ENCODE results near the gene RND1. TPM values are rescaled to one million over a fixed set of nuclear protein-coding genes. Genes with fewer than 3 reads are reported as not detected.

Gene RND1
- total RNA-seq, 2 experiments from 2014 or later: 7.3 to 13.9 TPM

DNA sequence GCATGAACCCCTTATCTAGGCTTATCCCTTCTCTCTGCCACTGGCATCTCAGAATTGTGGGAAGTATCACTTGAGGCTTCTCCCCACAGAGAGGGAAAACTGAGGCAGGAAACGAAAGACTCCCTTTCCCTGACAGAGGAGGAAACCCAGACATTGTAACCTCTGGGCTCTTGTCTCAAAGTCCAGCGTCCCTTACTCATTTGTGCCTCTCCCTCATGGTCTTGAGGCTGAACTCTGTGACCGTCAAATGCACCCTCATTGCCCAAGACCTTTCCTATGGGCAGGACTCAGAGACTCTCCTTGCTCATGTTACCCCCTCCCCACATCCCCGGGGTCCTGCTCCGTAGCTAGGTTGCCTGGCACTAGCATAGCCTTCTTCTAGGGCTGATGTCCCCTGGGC is 43.5 kb downstream of the RND1 start:
- intact Hi-C loops (cut with micrococcal nuclease; ENCODE audit: unreplicated experiment): no loop called here
- no peak overlapping the region for H3K4me2 ChIP-seq (ENCODE audit: low read length)
- no peaks in the 10 kb centered on the region for H3K79me2 ChIP-seq (ENCODE audit: insufficient read depth, low read depth, low read length)
- no TSS peak for BruUV-seq (replicated peaks)
- H3K4me3 ChIP-seq (ENCODE audit: low read depth, low read length, poor library complexity, severe bottlenecking): no peak overlapping the region
- TF ChIP-seq, protein P1, sequence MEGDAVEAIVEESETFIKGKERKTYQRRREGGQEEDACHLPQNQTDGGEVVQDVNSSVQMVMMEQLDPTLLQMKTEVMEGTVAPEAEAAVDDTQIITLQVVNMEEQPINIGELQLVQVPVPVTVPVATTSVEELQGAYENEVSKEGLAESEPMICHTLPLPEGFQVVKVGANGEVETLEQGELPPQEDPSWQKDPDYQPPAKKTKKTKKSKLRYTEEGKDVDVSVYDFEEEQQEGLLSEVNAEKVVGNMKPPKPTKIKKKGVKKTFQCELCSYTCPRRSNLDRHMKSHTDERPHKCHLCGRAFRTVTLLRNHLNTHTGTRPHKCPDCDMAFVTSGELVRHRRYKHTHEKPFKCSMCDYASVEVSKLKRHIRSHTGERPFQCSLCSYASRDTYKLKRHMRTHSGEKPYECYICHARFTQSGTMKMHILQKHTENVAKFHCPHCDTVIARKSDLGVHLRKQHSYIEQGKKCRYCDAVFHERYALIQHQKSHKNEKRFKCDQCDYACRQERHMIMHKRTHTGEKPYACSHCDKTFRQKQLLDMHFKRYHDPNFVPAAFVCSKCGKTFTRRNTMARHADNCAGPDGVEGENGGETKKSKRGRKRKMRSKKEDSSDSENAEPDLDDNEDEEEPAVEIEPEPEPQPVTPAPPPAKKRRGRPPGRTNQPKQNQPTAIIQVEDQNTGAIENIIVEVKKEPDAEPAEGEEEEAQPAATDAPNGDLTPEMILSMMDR (conservative IDR thresholded peaks at IDR 0.05; ENCODE audit: low read length): no peak
- no peak for TF ChIP-seq EZH2phosphoT487 (IDR thresholded peaks at IDR 0.05; ENCODE audit: borderline replicate concordance, low read depth, low read length)
- DNase-seq (ENCODE audit: low spot score): no peak
- H3K36me3 ChIP-seq (ENCODE audit: insufficient read depth, low read length): no peaks in the 10 kb centered on the region
- H4K20me1 ChIP-seq (ENCODE audit: insufficient read depth, low read length): no peaks in the 10 kb centered on the region
- peaks cover 12% of the 10 kb centered on the region for H3K4me1 ChIP-seq (ENCODE audit: insufficient read depth, low read length, poor library complexity, severe bottlenecking)
- no peak overlapping the region for H3K27ac ChIP-seq (ENCODE audit: low read depth, low read length, poor library complexity, severe bottlenecking)
- H3K9me3 ChIP-seq (ENCODE audit: low read length): no peaks in the 10 kb centered on the region
- H2AFZ ChIP-seq (ENCODE audit: low read length): no peak overlapping the region
- ChIA-PET CTCF (ENCODE audit: unreplicated experiment) (no interaction called here), POLR2A (no interaction called here)
- H3K9me2 ChIP-seq (ENCODE audit: insufficient read depth, low read length): no peaks in the 10 kb centered on the region

DNA sequence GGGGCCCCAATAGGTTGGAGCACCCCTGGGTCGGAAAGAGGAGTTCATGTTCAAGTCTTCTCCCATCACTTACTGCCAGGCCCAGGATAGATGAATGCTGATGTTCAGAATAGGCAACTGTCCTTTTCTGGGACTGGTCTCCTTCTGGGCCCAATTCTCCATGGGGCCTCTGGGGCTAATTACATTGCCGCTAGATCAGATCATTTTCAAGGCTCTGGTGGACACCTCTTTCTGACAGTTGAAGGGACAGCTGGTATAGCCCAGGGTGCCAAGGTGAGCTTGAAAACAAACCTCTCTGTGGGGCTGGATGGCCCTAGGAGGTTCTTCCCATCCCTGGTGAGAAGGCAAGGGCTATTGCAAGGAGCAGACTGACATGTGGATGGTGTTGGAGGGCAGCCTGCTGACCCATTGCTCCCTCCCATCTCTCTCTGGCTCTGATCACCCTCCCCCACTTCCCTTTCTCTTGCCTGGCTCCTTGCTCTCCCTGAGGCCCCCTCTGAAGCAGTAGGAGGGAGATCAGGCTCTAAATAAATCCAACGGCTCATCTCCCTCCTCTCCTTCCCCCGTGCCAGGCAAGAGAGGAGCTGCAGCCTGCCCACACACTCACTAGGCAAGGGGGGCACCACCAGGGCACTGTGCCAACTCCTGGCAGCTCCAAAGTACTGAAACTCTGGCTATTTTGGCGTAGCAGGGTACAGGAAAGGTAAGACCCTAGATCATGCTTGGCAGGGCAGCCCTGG is 45.5 kb downstream of the RND1 start:
- POLR2A ChIA-PET: interaction anchor here (0.8 to 0.9 kb wide), 2 partner anchors 14 to 24 kb away, joined by 3 to 4 read pairs; no protein-coding TSS in a partner anchor
- no peak overlapping the region for H2AFZ ChIP-seq (ENCODE audit: low read length)
- no peaks in the 10 kb centered on the region for H3K79me2 ChIP-seq (ENCODE audit: insufficient read depth, low read depth, low read length)
- H3K27ac ChIP-seq (ENCODE audit: low read depth, low read length, poor library complexity, severe bottlenecking): no peak overlapping the region
- TF ChIP-seq, protein P1 (conservative IDR thresholded peaks at IDR 0.05; ENCODE audit: low read length): no peak
- no peak for TF ChIP-seq EZH2phosphoT487 (IDR thresholded peaks at IDR 0.05; ENCODE audit: borderline replicate concordance, low read depth, low read length)
- H3K4me3 ChIP-seq (ENCODE audit: low read depth, low read length, poor library complexity, severe bottlenecking): no peak overlapping the region
- no peaks in the 10 kb centered on the region for H3K36me3 ChIP-seq (ENCODE audit: insufficient read depth, low read length)
- peaks cover 19% of the 10 kb centered on the region for H3K4me1 ChIP-seq (ENCODE audit: insufficient read depth, low read length, poor library complexity, severe bottlenecking)
- CTCF ChIA-PET (ENCODE audit: unreplicated experiment): no interaction called here
- DNase-seq (ENCODE audit: low spot score): no peak
- intact Hi-C loops (cut with micrococcal nuclease; ENCODE audit: unreplicated experiment): no loop called here
- no peaks in the 10 kb centered on the region for H4K20me1 ChIP-seq (ENCODE audit: insufficient read depth, low read length)
- H3K4me2 ChIP-seq (ENCODE audit: low read length): no peak overlapping the region
- H3K9me2 ChIP-seq (ENCODE audit: insufficient read depth, low read length): no peaks in the 10 kb centered on the region
- H3K9me3 ChIP-seq (ENCODE audit: low read length): no peaks in the 10 kb centered on the region
- no TSS peak for BruUV-seq (replicated peaks)
